HCT116 (cell line): ENCODE results near the gene PDE2A. TPM values are rescaled to one million over a fixed set of nuclear protein-coding genes. Genes with fewer than 3 reads are reported as not detected.

Source experiments
- ATAC-seq: fragments of 200-7000 bp; cut with Tn5 transposase; 2 replicates; pipeline ENCODE4 v1.9.1; 2020; ENCODE audit warnings: mild to moderate bottlenecking, moderate library complexity
- BruUV-seq: library from RNA; stranded (reverse); fragments of 400-500 nt; replicated peaks from 2 replicates; lab custom pipeline; 2021; lab: Mats Ljungman, UMichigan
- CTCF ChIA-PET: fragments of 300-600 bp; sonication (Branson Sonifier 250); formaldehyde crosslinking; loops from one replicate; lab custom pipeline; 2021; ENCODE audit warnings: antibody characterized with exemption; lab: Charles Lee
- POLR2A ChIA-PET: fragments of 300-600, 350-600 bp; sonication (Branson Sonifier 250); formaldehyde crosslinking; loops from one replicate; lab custom pipeline; 2021; ENCODE audit warnings: antibody characterized with exemption; lab: Charles Lee
- RAD21 ChIA-PET, 2 experiments: fragments of 300-600 bp; sonication (Branson Sonifier 250); formaldehyde crosslinking; loops; one replicate each; lab custom pipeline; 2023; ENCODE audit warnings: low total read pairs in 2 of 2; ENCODE audit not compliant: uncharacterized antibody in 2 of 2, unreplicated experiment in 2 of 2, low non-redundant PET in 1 of 2; lab: Charles Lee
- DNase-seq: peaks from one replicate; pipeline ENCODE4 v3.0.0-alpha.2; 2010; ENCODE audit warnings: low read depth, low spot score
- H2AFZ ChIP-seq: fragments of 200-600 bp; shearing (Covaris generic), sonication (generic); 2 replicates; pipeline ENCODE4 v1.6.1; 2017; ENCODE audit warnings: low read depth, mixed run types, mixed read lengths, antibody characterized with exemption, low read length; ENCODE audit not compliant: poor library complexity, severe bottlenecking
- H3K27ac ChIP-seq: 2 replicates; pipeline ENCODE4 v1.5.1; 2012; ENCODE audit warnings: low read depth, low read length
- H3K27me3 ChIP-seq: fragments of 200-600 bp; sonication (generic); 2 replicates; pipeline ENCODE4 v1.6.1; 2016; ENCODE audit warnings: mixed run types, low read length, mixed read lengths; ENCODE audit not compliant: insufficient read depth
- H3K36me3 ChIP-seq, 2 experiments: fragments of 200-500 bp in 1 of 2; fragments of 200-600 bp in 1 of 2; sonication (Bioruptor generic) in 1 of 2; sonication (generic) in 1 of 2; 2 replicates each; pipeline versions ENCODE4 v1.5.1 to v1.6.1; 2014 to 2016; ENCODE audit warnings: low read length in 2 of 2, inconsistent platforms in 1 of 2, mixed read lengths in 1 of 2, mixed run types in 1 of 2; ENCODE audit not compliant: insufficient read depth in 2 of 2, control insufficient read depth in 1 of 2
- H3K4me1 ChIP-seq, 2 experiments: fragments of 200-600 bp in 1 of 2; sonication (generic) in 1 of 2; 2 replicates each; pipeline versions ENCODE4 v1.5.1 to v1.6.1; 2012 to 2017; ENCODE audit warnings: low read length in 2 of 2, inconsistent platforms in 1 of 2, mild to moderate bottlenecking in 1 of 2, mixed read lengths in 1 of 2, mixed run types in 1 of 2, moderate library complexity in 1 of 2; ENCODE audit not compliant: insufficient read depth in 2 of 2, control insufficient read depth in 1 of 2
- H3K4me2 ChIP-seq: fragments of 200-600 bp; sonication (generic); 2 replicates; pipeline ENCODE4 v1.6.1; 2017; ENCODE audit warnings: mixed run types, low read length, mixed read lengths
- H3K4me3 ChIP-seq, 2 experiments: fragments of 200-600 bp in 1 of 2; sonication (generic) in 1 of 2; replicated peaks in 1 of 2; 2 replicates each; pipeline ENCODE4 v1.5.1; 2011 to 2016; ENCODE audit warnings: low read length in 2 of 2, control low read depth in 1 of 2, low read depth in 1 of 2, mild to moderate bottlenecking in 1 of 2, mixed read lengths in 1 of 2, mixed run types in 1 of 2
- H3K79me2 ChIP-seq: fragments of 200-600 bp; sonication (generic); 2 replicates; pipeline ENCODE4 v1.6.1; 2017; ENCODE audit warnings: mild to moderate bottlenecking, mixed run types, low read length, moderate library complexity, mixed read lengths; ENCODE audit not compliant: insufficient read depth
- H3K9ac ChIP-seq: fragments of 200-600 bp; sonication (generic); 2 replicates; pipeline ENCODE4 v1.6.1; 2016; ENCODE audit warnings: low read length, mixed read lengths
- H3K9me2 ChIP-seq: fragments of 200-600 bp; sonication (generic), shearing (Covaris generic); 2 replicates; pipeline ENCODE4 v1.6.1; 2017; ENCODE audit warnings: mixed run types, mild to moderate bottlenecking, moderate library complexity; ENCODE audit not compliant: insufficient read depth
- H3K9me3 ChIP-seq, 2 experiments: fragments of 200-500 bp in 1 of 2; fragments of 200-600 bp in 1 of 2; sonication (Bioruptor generic) in 1 of 2; sonication (generic) in 1 of 2; 2 replicates each; pipeline ENCODE4 v1.6.1; 2014 to 2017; ENCODE audit warnings: low read length in 2 of 2, mixed read lengths in 2 of 2, inconsistent platforms in 1 of 2, low read depth in 1 of 2, mild to moderate bottlenecking in 1 of 2, mixed run types in 1 of 2, moderate library complexity in 1 of 2; ENCODE audit not compliant: control insufficient read depth in 1 of 2, insufficient read depth in 1 of 2
- H4K20me1 ChIP-seq: fragments of 200-600 bp; sonication (generic), shearing (Covaris generic); 2 replicates; pipeline ENCODE4 v1.6.1; 2017; ENCODE audit warnings: mixed run types, mild to moderate bottlenecking, moderate library complexity; ENCODE audit not compliant: insufficient read depth
- CBX3 ChIP-seq: IDR thresholded peaks from 2 replicates; pipeline ENCODE4 v1.6.1; 2012; ENCODE audit warnings: low read depth
- EGR1 ChIP-seq: IDR thresholded peaks from 2 replicates; pipeline ENCODE4 v1.6.1; 2012; ENCODE audit warnings: low read depth
- EZH2 ChIP-seq: fragments of 200-600 bp; sonication (generic); IDR thresholded peaks from 2 replicates; pipeline ENCODE4 v1.6.1; 2017; ENCODE audit warnings: antibody characterized with exemption, mixed run types
- EZH2phosphoT487 ChIP-seq: fragments of 200-600 bp; IDR thresholded peaks from 2 replicates; pipeline ENCODE4 v1.6.1; 2018; ENCODE audit warnings: antibody characterized with exemption, borderline replicate concordance
- FOSL1 ChIP-seq: IDR thresholded peaks from 2 replicates; pipeline ENCODE4 v1.6.1; 2012; ENCODE audit warnings: low read depth
- JUND ChIP-seq: IDR thresholded peaks from 2 replicates; pipeline ENCODE4 v1.6.1; 2012
- MAX ChIP-seq: IDR thresholded peaks from 2 replicates; pipeline ENCODE4 v1.6.1; 2012
- POLR2A ChIP-seq: IDR thresholded peaks from 2 replicates; pipeline ENCODE4 v1.7.0; 2011; ENCODE audit warnings: borderline replicate concordance; ENCODE audit not compliant: insufficient read depth, insufficient read length; ENCODE audit errors: extremely low read depth
- POLR2AphosphoS5 ChIP-seq: IDR thresholded peaks from 2 replicates; pipeline ENCODE4 v1.6.1; 2011; ENCODE audit warnings: mild to moderate bottlenecking, low read depth, low read length, moderate library complexity
- RAD21 ChIP-seq: IDR thresholded peaks from 2 replicates; pipeline ENCODE4 v1.6.1; 2012; ENCODE audit warnings: low read depth, mild to moderate bottlenecking
- SIN3A ChIP-seq: IDR thresholded peaks from 2 replicates; pipeline ENCODE4 v1.6.1; 2012; ENCODE audit warnings: low read depth
- SP1 ChIP-seq: IDR thresholded peaks from 2 replicates; pipeline ENCODE4 v1.6.1; 2012; ENCODE audit warnings: low read depth
- SRF ChIP-seq: IDR thresholded peaks from 2 replicates; pipeline ENCODE4 v1.6.1; 2012; ENCODE audit warnings: low read depth
- YY1 ChIP-seq: IDR thresholded peaks from 2 replicates; pipeline ENCODE4 v1.6.1; 2011; ENCODE audit warnings: low read length, low read depth, moderate library complexity, mild to moderate bottlenecking; ENCODE audit not compliant: insufficient replicate concordance; ENCODE audit errors: extremely low read depth
- ZNF274 ChIP-seq: fragments of 200-500 bp; sonication (Bioruptor generic); IDR thresholded peaks from 2 replicates; pipeline ENCODE4 v1.6.1; 2014; ENCODE audit warnings: mild to moderate bottlenecking, low read depth, low read length, inconsistent platforms
- intact Hi-C: fragments of 100-400 bp; cut with micrococcal nuclease; formaldehyde crosslinking; loops from 2 replicates; pipeline ENCODE4 v1.10.0; 2022
- total RNA-seq: library from RNA; stranded (reverse); gene quantifications from one replicate; pipeline ENCODE4 v1.2.1, GENCODE V29; 2021; ENCODE audit not compliant: unreplicated experiment
- TF ChIP-seq, protein P1 (sequence below): IDR thresholded peaks from 2 replicates; pipeline ENCODE4 v1.6.1; 2011; ENCODE audit warnings: mild to moderate bottlenecking, low read length, moderate library complexity; ENCODE audit not compliant: insufficient replicate concordance; ENCODE audit errors: extremely low read depth
- TF ChIP-seq, protein P2 (sequence below): IDR thresholded peaks from 2 replicates; pipeline ENCODE4 v1.6.1; 2012
- TF ChIP-seq, protein P3 (sequence below), 3 experiments: fragments of 200-600 bp in 1 of 3; sonication (generic) in 1 of 3; IDR thresholded peaks in 2 of 3; conservative IDR thresholded peaks in 1 of 3; 2 replicates each; pipeline ENCODE4 v1.5.1; 2012 to 2017; ENCODE audit warnings: low read depth in 2 of 3, low read length in 2 of 3, antibody characterized with exemption in 1 of 3, borderline replicate concordance in 1 of 3, control low read depth in 1 of 3, mild to moderate bottlenecking in 1 of 3, mixed read lengths in 1 of 3, mixed run types in 1 of 3, moderate library complexity in 1 of 3; ENCODE audit not compliant: insufficient read depth in 1 of 3

The PDE2A gene
- total RNA-seq, 1 experiment from 2014 or later = 7.6 TPM

GRCh38 chr11:72703267-72704008, 29.2 kb upstream of the PDE2A start:
- no peak overlapping the region for H3K4me2 ChIP-seq
- H3K27ac ChIP-seq = no peak overlapping the region
- intact Hi-C loops = no loop called here
- H3K9me2 ChIP-seq = no peaks in the 10 kb centered on the region
- no TSS peak for BruUV-seq
- DNase-seq (no peak), ATAC-seq (0 out of 2 replicates have a peak, but pooled peaks have one; percentile 20)
- TF ChIP-seq EZH2 = no peak
- no peak for TF ChIP-seq POLR2A
- TF ChIP-seq, protein P1, sequence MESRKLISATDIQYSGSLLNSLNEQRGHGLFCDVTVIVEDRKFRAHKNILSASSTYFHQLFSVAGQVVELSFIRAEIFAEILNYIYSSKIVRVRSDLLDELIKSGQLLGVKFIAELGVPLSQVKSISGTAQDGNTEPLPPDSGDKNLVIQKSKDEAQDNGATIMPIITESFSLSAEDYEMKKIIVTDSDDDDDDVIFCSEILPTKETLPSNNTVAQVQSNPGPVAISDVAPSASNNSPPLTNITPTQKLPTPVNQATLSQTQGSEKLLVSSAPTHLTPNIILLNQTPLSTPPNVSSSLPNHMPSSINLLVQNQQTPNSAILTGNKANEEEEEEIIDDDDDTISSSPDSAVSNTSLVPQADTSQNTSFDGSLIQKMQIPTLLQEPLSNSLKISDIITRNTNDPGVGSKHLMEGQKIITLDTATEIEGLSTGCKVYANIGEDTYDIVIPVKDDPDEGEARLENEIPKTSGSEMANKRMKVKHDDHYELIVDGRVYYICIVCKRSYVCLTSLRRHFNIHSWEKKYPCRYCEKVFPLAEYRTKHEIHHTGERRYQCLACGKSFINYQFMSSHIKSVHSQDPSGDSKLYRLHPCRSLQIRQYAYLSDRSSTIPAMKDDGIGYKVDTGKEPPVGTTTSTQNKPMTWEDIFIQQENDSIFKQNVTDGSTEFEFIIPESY = no peak
- TF ChIP-seq CBX3 = no peak
- no peak for TF ChIP-seq POLR2AphosphoS5
- TF ChIP-seq MAX = no peak
- no peak for TF ChIP-seq RAD21
- TF ChIP-seq JUND = no peak
- TF ChIP-seq ZNF274 = no peak
- TF ChIP-seq, protein P2, sequence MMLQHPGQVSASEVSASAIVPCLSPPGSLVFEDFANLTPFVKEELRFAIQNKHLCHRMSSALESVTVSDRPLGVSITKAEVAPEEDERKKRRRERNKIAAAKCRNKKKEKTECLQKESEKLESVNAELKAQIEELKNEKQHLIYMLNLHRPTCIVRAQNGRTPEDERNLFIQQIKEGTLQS = no peak
- no peak for TF ChIP-seq EZH2phosphoT487
- TF ChIP-seq SIN3A = no peak
- no peak for TF ChIP-seq EGR1
- no peak for TF ChIP-seq SRF
- no peak for TF ChIP-seq SP1
- TF ChIP-seq, protein P3, sequence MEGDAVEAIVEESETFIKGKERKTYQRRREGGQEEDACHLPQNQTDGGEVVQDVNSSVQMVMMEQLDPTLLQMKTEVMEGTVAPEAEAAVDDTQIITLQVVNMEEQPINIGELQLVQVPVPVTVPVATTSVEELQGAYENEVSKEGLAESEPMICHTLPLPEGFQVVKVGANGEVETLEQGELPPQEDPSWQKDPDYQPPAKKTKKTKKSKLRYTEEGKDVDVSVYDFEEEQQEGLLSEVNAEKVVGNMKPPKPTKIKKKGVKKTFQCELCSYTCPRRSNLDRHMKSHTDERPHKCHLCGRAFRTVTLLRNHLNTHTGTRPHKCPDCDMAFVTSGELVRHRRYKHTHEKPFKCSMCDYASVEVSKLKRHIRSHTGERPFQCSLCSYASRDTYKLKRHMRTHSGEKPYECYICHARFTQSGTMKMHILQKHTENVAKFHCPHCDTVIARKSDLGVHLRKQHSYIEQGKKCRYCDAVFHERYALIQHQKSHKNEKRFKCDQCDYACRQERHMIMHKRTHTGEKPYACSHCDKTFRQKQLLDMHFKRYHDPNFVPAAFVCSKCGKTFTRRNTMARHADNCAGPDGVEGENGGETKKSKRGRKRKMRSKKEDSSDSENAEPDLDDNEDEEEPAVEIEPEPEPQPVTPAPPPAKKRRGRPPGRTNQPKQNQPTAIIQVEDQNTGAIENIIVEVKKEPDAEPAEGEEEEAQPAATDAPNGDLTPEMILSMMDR (IDR thresholded peaks at IDR 0.05 in 2 of 3, conservative IDR thresholded peaks at IDR 0.05 in 1 of 3; ENCODE audit: borderline replicate concordance in 1 of 3, insufficient read depth in 1 of 3, low read depth in 2 of 3, low read length in 2 of 3) = no peak
- TF ChIP-seq FOSL1 = no peak
- no peak for TF ChIP-seq YY1
- H4K20me1 ChIP-seq = no peaks in the 10 kb centered on the region
- POLR2A ChIA-PET = no interaction called here
- no peaks in the 10 kb centered on the region for H3K27me3 ChIP-seq
- H3K4me1 ChIP-seq = peaks cover 3 to 19% of the 10 kb centered on the region in 2 experiments; a peak in 3 of 4 replicates
- H3K9ac ChIP-seq = no peak overlapping the region
- peaks cover 0 to 2% of the 10 kb centered on the region in 2 experiments; a peak in 2 of 4 replicates for H3K36me3 ChIP-seq
- no peak overlapping the region for H3K4me3 ChIP-seq
- H3K9me3 ChIP-seq = no peaks in the 10 kb centered on the region
- no peak overlapping the region for H2AFZ ChIP-seq
- RAD21 ChIA-PET = no interaction called here
- CTCF ChIA-PET = interaction anchor here (0.6 to 1.0 kb wide), 2 partner anchors 21 to 109 kb away, joined by 3 read pairs; no protein-coding TSS in a partner anchor
- no peaks in the 10 kb centered on the region for H3K79me2 ChIP-seq
